Endothelial cell (in vitro differentiated cells): Measurements from ENCODE around the gene ATG7. TPM values are rescaled to one million over a fixed set of nuclear protein-coding genes. Genes with fewer than 3 reads are reported as not detected.
"Not testable (repeated sequence)": the region's sequence is repeated elsewhere in the genome, so short reads cannot be mapped to it uniquely, and the experiment has no call there.

Experiments used
- DNase-seq: peaks from one replicate; pipeline ENCODE4 v3.0.0; 2021; ENCODE audit warnings: low spot score
- H3K27ac Mint-ChIP-seq: one replicate; pipeline ENCODE4 v1.8.0; 2021; ENCODE audit warnings: mixed read lengths, inconsistent platforms; ENCODE audit not compliant: unreplicated experiment
- H3K27me3 Mint-ChIP-seq: one replicate; pipeline ENCODE4 v1.8.0; 2021; ENCODE audit warnings: mild to moderate bottlenecking, moderate library complexity, mixed read lengths, inconsistent platforms; ENCODE audit not compliant: unreplicated experiment
- H3K36me3 Mint-ChIP-seq: one replicate; pipeline ENCODE4 v1.8.0; 2021; ENCODE audit warnings: mild to moderate bottlenecking, low read depth, mixed read lengths, inconsistent platforms; ENCODE audit not compliant: unreplicated experiment
- H3K4me1 Mint-ChIP-seq: one replicate; pipeline ENCODE4 v1.8.0; 2021; ENCODE audit warnings: mild to moderate bottlenecking, mixed read lengths, inconsistent platforms; ENCODE audit not compliant: unreplicated experiment
- H3K4me3 Mint-ChIP-seq: one replicate; pipeline ENCODE4 v1.8.0; 2021; ENCODE audit warnings: mild to moderate bottlenecking, mixed read lengths, inconsistent platforms; ENCODE audit not compliant: unreplicated experiment
- H3K9me3 Mint-ChIP-seq: one replicate; pipeline ENCODE4 v1.8.0; 2021; ENCODE audit warnings: mixed read lengths, inconsistent platforms; ENCODE audit not compliant: unreplicated experiment
- CTCF ChIP-seq: fragments of 200-600 bp; sonication (generic); IDR thresholded peaks from one replicate; pipeline ENCODE4 v1.5.0; 2021; ENCODE audit warnings: antibody characterized with exemption; ENCODE audit not compliant: unreplicated experiment
- total RNA-seq: library from RNA; stranded (reverse); fragmentation: NEBNext Ultra II Directional; extraction: Animal tissue kit (Norgen Biotek cat#: 25700); gene quantifications from one replicate; pipeline ENCODE4 v1.2.1, GENCODE V29; 2021; ENCODE audit not compliant: unreplicated experiment

Gene ATG7
- total RNA-seq, 1 donor from 2014 or later: 30.6 TPM

GRCh38 chr3:11434563-11435096 lies 162.4 kb downstream of the ATG7 start:
- H3K27ac Mint-ChIP-seq: no peak overlapping the region
- DNase-seq: no peak
- peaks cover 7% of the 10 kb centered on the region for H3K4me1 Mint-ChIP-seq
- no peak overlapping the region for H3K4me3 Mint-ChIP-seq
- no peak for TF ChIP-seq CTCF
- no peaks in the 10 kb centered on the region for H3K9me3 Mint-ChIP-seq
- no peaks in the 10 kb centered on the region for H3K27me3 Mint-ChIP-seq
- no peaks in the 10 kb centered on the region for H3K36me3 Mint-ChIP-seq

GRCh38 chr3:11435440-11436165 lies 163.4 kb downstream of the ATG7 start:
- Mint-ChIP-seq H3K4me1 (peaks cover 4% of the 10 kb centered on the region), H3K27me3 (no peaks in the 10 kb centered on the region), H3K4me3 (no peak overlapping the region), H3K9me3 (no peaks in the 10 kb centered on the region), H3K27ac (no peak overlapping the region), H3K36me3 (no peaks in the 10 kb centered on the region)
- no peak for TF ChIP-seq CTCF
- no peak for DNase-seq

- peaks cover 4% of the 10 kb centered on the region for H3K4me1 Mint-ChIP-seq
- no peaks in the 10 kb centered on the region for H3K9me3 Mint-ChIP-seq
- no peak for TF ChIP-seq CTCF
- no peaks in the 10 kb centered on the region for H3K27me3 Mint-ChIP-seq
- no peak overlapping the region for H3K4me3 Mint-ChIP-seq
- H3K36me3 Mint-ChIP-seq: no peaks in the 10 kb centered on the region
- DNase-seq: no peak
- no peak overlapping the region for H3K27ac Mint-ChIP-seq
Observed at GRCh38 chr3:11436775-11437174, 164.6 kb downstream of the ATG7 start.

GRCh38 chr3:11437506-11437905 lies 165.3 kb downstream of the ATG7 start:
- no peaks in the 10 kb centered on the region for H3K27me3 Mint-ChIP-seq
- H3K4me3 Mint-ChIP-seq: no peak overlapping the region
- H3K27ac Mint-ChIP-seq: no peak overlapping the region
- TF ChIP-seq CTCF: no peak
- no peaks in the 10 kb centered on the region for H3K36me3 Mint-ChIP-seq
- peaks cover 4% of the 10 kb centered on the region for H3K4me1 Mint-ChIP-seq
- no peak for DNase-seq
- no peaks in the 10 kb centered on the region for H3K9me3 Mint-ChIP-seq

GRCh38 chr3:11438646-11439045 lies 166.4 kb downstream of the ATG7 start:
- no peak overlapping the region for H3K4me3 Mint-ChIP-seq
- peaks cover 4% of the 10 kb centered on the region for H3K4me1 Mint-ChIP-seq
- no peaks in the 10 kb centered on the region for H3K36me3 Mint-ChIP-seq
- no peaks in the 10 kb centered on the region for H3K27me3 Mint-ChIP-seq
- H3K27ac Mint-ChIP-seq: no peak overlapping the region
- H3K9me3 Mint-ChIP-seq: no peaks in the 10 kb centered on the region
- TF ChIP-seq CTCF: no peak
- DNase-seq: peak; percentile 16

- DNase-seq, H3K4me1 Mint-ChIP-seq, H3K9me3 Mint-ChIP-seq, H3K4me3 Mint-ChIP-seq, H3K27ac Mint-ChIP-seq, H3K27me3 Mint-ChIP-seq, H3K36me3 Mint-ChIP-seq: not testable (repeated sequence)
Observed at GRCh38 chr3:11441346-11441745, 169.1 kb downstream of the ATG7 start.
